HG03175 (cell line): ENCODE data around the gene ATP6V1F.

ENCODE experiments used
- ATAC-seq: cut with Tn5 transposase; IDR thresholded peaks from one replicate; pipeline ENCODE4 v1.9.1; 2021; ENCODE audit warnings: mild to moderate bottlenecking, moderate library complexity; ENCODE audit not compliant: unreplicated experiment

ATP6V1F gene

DNA sequence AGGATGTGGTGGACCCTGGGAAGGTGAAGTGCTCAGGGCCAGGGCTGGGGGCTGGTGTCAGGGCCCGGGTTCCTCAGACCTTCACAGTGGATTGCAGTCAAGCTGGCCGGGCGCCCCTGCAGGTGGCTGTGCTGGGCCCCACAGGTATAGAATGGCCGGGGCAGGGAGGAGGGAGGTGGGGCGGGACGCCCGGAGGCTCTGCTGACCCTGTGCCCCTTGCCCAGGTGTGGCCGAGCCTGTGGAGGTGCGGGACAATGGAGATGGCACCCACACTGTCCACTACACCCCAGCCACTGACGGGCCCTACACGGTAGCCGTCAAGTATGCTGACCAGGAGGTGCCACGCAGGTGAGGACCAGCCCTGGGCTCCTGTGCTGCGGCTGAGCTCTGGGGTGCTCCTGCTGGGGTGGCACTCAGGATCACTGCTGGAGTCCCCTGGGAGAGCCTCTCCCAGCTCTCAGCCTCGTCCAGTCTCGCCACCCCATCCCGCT is 14.9 kb upstream of the ATP6V1F start:
- ATAC-seq = no peak

GRCh38 chr7:128848289-128849155 is 14.1 kb upstream of the ATP6V1F start:
- no peak for ATAC-seq

GRCh38 chr7:128849156-128849515 is 13.5 kb upstream of the ATP6V1F start:
- ATAC-seq = no peak

GRCh38 chr7:128849804-128850490 is 12.7 kb upstream of the ATP6V1F start:
- no peak for ATAC-seq

DNA sequence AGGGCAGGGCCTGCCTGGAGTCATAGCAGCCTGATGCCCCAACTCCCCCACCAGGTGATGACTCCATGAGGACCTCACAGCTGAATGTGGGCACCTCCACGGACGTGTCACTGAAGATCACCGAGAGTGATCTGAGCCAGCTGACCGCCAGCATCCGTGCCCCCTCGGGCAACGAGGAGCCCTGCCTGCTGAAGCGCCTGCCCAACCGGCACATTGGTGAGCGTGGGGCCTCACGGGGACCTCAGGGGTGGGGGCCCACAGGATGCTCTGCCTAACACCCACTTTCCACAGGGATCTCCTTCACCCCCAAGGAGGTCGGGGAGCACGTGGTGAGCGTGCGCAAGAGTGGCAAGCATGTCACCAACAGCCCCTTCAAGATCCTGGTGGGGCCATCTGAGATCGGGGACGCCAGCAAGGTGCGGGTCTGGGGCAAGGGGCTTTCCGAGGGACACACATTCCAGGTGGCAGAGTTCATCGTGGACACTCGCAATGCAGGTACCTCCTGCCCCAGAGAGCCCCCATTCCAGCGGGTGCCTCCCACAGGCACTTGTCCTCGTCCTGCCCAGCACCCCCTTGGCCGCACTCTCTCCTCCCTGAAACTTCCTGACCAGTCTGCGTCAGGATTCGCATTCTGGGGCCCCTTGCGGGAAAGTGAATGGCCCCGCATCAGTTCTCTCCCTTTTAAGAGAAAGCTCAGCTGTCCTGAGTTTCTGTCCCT is 10.0 kb upstream of the ATP6V1F start:
- ATAC-seq = no peak

DNA sequence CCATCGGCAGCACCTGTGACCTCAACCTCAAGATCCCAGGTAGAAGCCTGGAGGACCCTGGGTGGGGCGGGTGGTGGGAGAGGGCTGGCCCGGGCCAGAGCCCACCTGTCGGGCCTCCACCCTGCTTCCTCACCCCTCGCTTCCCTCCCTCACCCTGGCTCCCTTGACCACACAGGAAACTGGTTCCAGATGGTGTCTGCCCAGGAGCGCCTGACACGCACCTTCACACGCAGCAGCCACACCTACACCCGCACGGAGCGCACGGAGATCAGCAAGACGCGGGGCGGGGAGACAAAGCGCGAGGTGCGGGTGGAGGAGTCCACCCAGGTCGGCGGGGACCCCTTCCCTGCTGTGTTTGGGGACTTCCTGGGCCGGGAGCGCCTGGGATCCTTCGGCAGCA is 8.9 kb upstream of the ATP6V1F start:
- ATAC-seq = no peak

DNA sequence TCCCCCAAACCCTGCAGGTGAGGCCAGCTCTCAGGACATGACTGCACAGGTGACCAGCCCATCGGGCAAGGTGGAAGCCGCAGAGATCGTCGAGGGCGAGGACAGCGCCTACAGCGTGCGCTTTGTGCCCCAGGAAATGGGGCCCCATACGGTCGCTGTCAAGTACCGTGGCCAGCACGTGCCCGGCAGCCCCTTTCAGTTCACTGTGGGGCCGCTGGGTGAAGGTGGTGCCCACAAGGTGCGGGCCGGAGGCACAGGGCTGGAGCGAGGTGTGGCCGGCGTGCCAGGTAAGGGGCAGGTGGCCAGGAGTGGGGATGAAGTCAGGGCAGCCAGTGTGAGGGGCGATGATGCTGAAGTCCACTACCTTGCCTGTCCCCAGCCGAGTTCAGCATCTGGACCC is 8.3 kb upstream of the ATP6V1F start:
- no peak for ATAC-seq

- no peak for ATAC-seq
Measured at GRCh38 chr7:128855559-128855958, 7.1 kb upstream of the ATP6V1F start.

DNA sequence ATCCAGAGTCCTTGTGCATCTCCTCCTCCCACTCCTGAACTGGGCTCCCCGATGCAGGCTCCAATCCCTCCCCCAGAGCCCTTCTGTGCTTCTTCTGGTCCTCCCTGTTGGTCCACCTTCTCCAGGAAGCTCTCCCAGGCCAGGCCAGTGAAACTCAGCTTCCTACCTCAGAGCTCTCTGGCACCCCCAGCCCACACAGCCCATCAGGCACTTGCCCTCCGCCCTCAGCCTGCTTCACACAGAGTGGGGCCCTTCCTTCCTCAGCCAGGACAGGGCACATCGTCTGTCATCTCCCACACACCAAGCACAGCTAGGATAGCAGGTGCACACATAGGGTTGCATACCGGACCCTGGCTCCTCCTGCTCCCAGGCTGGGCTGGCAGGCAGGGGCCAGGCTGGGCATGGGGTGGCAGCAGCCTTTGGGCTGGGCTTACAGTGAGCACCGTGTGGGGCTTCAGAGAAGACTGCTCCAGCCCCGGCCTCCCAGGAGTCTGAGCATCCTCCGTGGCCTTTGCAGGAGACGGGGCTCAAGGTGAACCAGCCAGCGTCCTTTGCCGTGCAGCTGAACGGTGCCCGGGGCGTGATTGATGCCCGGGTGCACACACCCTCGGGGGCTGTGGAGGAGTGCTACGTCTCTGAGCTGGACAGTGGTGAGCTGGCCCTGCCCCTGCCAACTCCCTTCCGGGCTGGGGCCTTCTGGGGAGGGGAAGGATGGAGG is 6.5 kb upstream of the ATP6V1F start:
- ATAC-seq = no peak

GRCh38 chr7:128858380-128859231 is 4.0 kb upstream of the ATP6V1F start:
- ATAC-seq = no peak

- ATAC-seq = no peak
Measured at GRCh38 chr7:128859232-128860157, 3.2 kb upstream of the ATP6V1F start.

- ATAC-seq = no peak
Measured at GRCh38 chr7:128860158-128861073, 2.2 kb upstream of the ATP6V1F start.

GRCh38 chr7:128861957-128862570 is 592 bp upstream of the ATP6V1F start:
- ATAC-seq = no peak

- peak; percentile 52 for ATAC-seq
Measured at GRCh38 chr7:128863433-128863989, 855 bp downstream of the ATP6V1F start.

GRCh38 chr7:128865303-128865702 is 2.6 kb downstream of the ATP6V1F start:
- ATAC-seq = no peak

DNA sequence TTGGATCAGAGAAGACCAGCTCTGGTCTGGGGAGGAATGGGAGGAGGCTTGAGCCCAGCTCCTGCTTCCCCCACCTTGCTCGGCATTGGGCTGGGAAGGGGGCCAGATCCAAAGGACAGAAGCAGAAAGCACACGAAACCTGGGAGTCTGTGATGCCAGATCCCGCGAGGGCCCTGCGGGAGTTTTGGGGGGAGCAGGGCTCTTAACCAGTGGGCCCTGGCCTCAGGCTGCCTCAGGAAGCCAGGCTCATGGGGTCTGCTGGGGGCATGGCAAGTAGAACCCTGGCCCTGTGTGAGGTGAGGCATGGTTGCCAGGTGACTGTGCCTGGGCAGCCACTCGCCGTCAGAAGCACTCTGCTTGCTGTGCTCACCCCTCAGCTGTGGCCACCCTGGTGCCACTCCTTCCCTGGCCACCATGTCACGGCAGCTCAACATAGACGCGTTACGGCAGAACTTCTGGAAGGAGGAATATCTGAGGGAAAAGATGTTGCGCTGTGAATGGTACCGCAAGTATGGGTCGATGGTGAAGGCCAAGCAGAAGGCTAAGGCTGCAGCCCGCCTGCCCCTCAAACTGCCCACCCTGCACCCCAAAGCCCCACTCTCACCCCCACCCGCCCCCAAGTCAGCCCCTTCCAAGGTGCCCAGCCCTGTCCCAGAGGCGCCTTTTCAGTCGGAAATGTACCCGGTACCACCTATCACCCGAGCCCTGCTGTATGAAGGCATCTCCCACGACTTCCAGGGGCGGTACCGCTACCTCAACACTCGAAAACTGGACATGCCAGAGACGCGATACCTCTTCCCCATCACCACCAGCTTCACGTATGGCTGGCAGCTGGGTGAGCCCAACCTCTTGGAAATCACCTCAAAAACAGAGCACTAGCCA is 3.6 kb downstream of the ATP6V1F start:
- no peak for ATAC-seq
